Measurements from ENCODE around the gene HACD2.

HACD2 gene

GRCh38 chr3:123535580-123535979 is 49.3 kb downstream of the HACD2 start:
- H3K27me3 ChIP-seq (ENCODE audit: low read length) = no peaks in the 10 kb centered on the region
- no peak overlapping the region for H3K9ac ChIP-seq (ENCODE audit: low read length)
- no peaks in the 10 kb centered on the region for H3K79me2 ChIP-seq (ENCODE audit: insufficient read depth, low read length)
- no peaks in the 10 kb centered on the region for H3K36me3 ChIP-seq (ENCODE audit: low read length)
- no peaks in the 10 kb centered on the region for H3K9me3 ChIP-seq (ENCODE audit: insufficient read depth, low read length)
- no peaks in the 10 kb centered on the region for H4K20me1 ChIP-seq (ENCODE audit: low read depth, low read length)
- no peak overlapping the region for H3K4me3 ChIP-seq (ENCODE audit: insufficient read depth, low read length, poor library complexity, severe bottlenecking)
- H3K4me2 ChIP-seq (ENCODE audit: low read depth, low read length, poor library complexity, severe bottlenecking) = no peak overlapping the region
- TF ChIP-seq EZH2phosphoT487 (conservative IDR thresholded peaks at IDR 0.05; ENCODE audit: low read length) = no peak
- no peak for TF ChIP-seq CTCF (IDR thresholded peaks at IDR 0.05; ENCODE audit: insufficient read depth, low read length, poor library complexity, severe bottlenecking)
- H2AFZ ChIP-seq (ENCODE audit: low read depth, low read length, severe bottlenecking) = no peak overlapping the region
- H3K27ac ChIP-seq (ENCODE audit: low read depth, low read length) = no peak overlapping the region
- no peaks in the 10 kb centered on the region for H3K9me2 ChIP-seq (replicated peaks; ENCODE audit: insufficient read depth, low read length)
- H3F3A ChIP-seq (ENCODE audit: insufficient read depth) = no peaks in the 10 kb centered on the region

DNA sequence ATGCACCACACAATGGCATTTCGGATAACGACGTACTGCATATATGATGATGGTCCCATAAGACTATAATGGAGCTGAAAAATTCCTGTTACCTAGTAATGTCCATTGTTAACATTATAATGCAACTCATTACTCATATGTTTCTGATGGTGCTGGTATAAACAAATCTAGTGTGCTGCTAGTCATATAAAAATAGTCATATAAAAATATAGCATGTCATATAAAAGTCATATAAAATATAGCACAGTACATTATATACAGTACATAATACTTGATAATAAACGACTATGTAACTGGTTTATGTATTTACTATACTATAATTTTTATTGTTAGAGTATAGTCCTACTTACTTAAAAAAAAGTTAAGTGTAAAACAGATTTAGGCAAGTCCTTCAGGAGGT is 50.6 kb downstream of the HACD2 start:
- Histone ChIP-seq H3F3A (ENCODE audit: insufficient read depth) (no peaks in the 10 kb centered on the region), H2AFZ (ENCODE audit: low read depth, low read length, severe bottlenecking) (no peak overlapping the region), H4K20me1 (ENCODE audit: low read depth, low read length) (no peaks in the 10 kb centered on the region), H3K9me2 (replicated peaks; ENCODE audit: insufficient read depth, low read length) (no peaks in the 10 kb centered on the region), H3K36me3 (ENCODE audit: low read length) (no peaks in the 10 kb centered on the region), H3K27me3 (ENCODE audit: low read length) (no peaks in the 10 kb centered on the region), H3K9me3 (ENCODE audit: insufficient read depth, low read length) (no peaks in the 10 kb centered on the region), H3K79me2 (ENCODE audit: insufficient read depth, low read length) (no peaks in the 10 kb centered on the region), H3K4me2 (ENCODE audit: low read depth, low read length, poor library complexity, severe bottlenecking) (no peak overlapping the region), H3K9ac (ENCODE audit: low read length) (no peak overlapping the region), H3K4me3 (ENCODE audit: insufficient read depth, low read length, poor library complexity, severe bottlenecking) (no peak overlapping the region), H3K27ac (ENCODE audit: low read depth, low read length) (no peak overlapping the region)
- TF ChIP-seq EZH2phosphoT487 (conservative IDR thresholded peaks at IDR 0.05; ENCODE audit: low read length) (no peak), CTCF (IDR thresholded peaks at IDR 0.05; ENCODE audit: insufficient read depth, low read length, poor library complexity, severe bottlenecking) (no peak)

- H3K9me2 ChIP-seq (replicated peaks; ENCODE audit: insufficient read depth, low read length) = no peaks in the 10 kb centered on the region
- H4K20me1 ChIP-seq (ENCODE audit: low read depth, low read length) = no peaks in the 10 kb centered on the region
- H2AFZ ChIP-seq (ENCODE audit: low read depth, low read length, severe bottlenecking) = no peak overlapping the region
- H3K27ac ChIP-seq (ENCODE audit: low read depth, low read length) = no peak overlapping the region
- H3K27me3 ChIP-seq (ENCODE audit: low read length) = no peaks in the 10 kb centered on the region
- H3K79me2 ChIP-seq (ENCODE audit: insufficient read depth, low read length) = no peaks in the 10 kb centered on the region
- H3K36me3 ChIP-seq (ENCODE audit: low read length) = no peaks in the 10 kb centered on the region
- no peak overlapping the region for H3K9ac ChIP-seq (ENCODE audit: low read length)
- H3F3A ChIP-seq (ENCODE audit: insufficient read depth) = no peaks in the 10 kb centered on the region
- H3K4me2 ChIP-seq (ENCODE audit: low read depth, low read length, poor library complexity, severe bottlenecking) = no peak overlapping the region
- H3K4me3 ChIP-seq (ENCODE audit: insufficient read depth, low read length, poor library complexity, severe bottlenecking) = no peak overlapping the region
- H3K9me3 ChIP-seq (ENCODE audit: insufficient read depth, low read length) = no peaks in the 10 kb centered on the region
- TF ChIP-seq EZH2phosphoT487 (conservative IDR thresholded peaks at IDR 0.05; ENCODE audit: low read length) (no peak), CTCF (IDR thresholded peaks at IDR 0.05; ENCODE audit: insufficient read depth, low read length, poor library complexity, severe bottlenecking) (no peak)
These were observed 51.2 kb downstream of the HACD2 start for GRCh38 chr3:123533554-123534159.

All from SU-DHL-6 (cell line).